ENCODE data around the gene TLE7. TPM values are rescaled to one million over a fixed set of nuclear protein-coding genes. Genes with fewer than 3 reads are reported as not detected.

TLE7 gene
- total RNA-seq, 6 donors from 2014 or later = not detected

GRCh38 chr16:71426069-71426879 is 15.6 kb downstream of the TLE7 start:
- 4 to 5% methylated on average over 31 to 41 of the region's 48 CpGs for WGBS, 2 donors
- ATAC-seq (ENCODE audit: low FRiP score in 2 of 2) (peak in 1 of 2 donors; percentile 7), DNase-seq (peak in 1 of 2 donors; percentile 76)
- TF ChIP-seq EP300 (IDR thresholded peaks at IDR 0.05) (no peak), POLR2AphosphoS5 (IDR thresholded peaks at IDR 0.05) (no peak), POLR2A (IDR thresholded peaks at IDR 0.05) (no peak)
- TF ChIP-seq, protein P1, sequence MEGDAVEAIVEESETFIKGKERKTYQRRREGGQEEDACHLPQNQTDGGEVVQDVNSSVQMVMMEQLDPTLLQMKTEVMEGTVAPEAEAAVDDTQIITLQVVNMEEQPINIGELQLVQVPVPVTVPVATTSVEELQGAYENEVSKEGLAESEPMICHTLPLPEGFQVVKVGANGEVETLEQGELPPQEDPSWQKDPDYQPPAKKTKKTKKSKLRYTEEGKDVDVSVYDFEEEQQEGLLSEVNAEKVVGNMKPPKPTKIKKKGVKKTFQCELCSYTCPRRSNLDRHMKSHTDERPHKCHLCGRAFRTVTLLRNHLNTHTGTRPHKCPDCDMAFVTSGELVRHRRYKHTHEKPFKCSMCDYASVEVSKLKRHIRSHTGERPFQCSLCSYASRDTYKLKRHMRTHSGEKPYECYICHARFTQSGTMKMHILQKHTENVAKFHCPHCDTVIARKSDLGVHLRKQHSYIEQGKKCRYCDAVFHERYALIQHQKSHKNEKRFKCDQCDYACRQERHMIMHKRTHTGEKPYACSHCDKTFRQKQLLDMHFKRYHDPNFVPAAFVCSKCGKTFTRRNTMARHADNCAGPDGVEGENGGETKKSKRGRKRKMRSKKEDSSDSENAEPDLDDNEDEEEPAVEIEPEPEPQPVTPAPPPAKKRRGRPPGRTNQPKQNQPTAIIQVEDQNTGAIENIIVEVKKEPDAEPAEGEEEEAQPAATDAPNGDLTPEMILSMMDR (IDR thresholded peaks at IDR 0.05) = no peak
- no peak overlapping the region for H3K27ac ChIP-seq
- H3K4me3 ChIP-seq = peak overlapping the region in 1 of 4 donors; percentile 36
- H3K36me3 ChIP-seq = no peaks in the 10 kb centered on the region
- H3K4me1 ChIP-seq = peaks cover 0 to 9% (median 0%) of the 10 kb centered on the region in 4 donors
- H3K27me3 ChIP-seq = peaks cover 0 to 7% (median 3%) of the 10 kb centered on the region in 4 donors
- no peaks in the 10 kb centered on the region for H3K9me3 ChIP-seq

DNA sequence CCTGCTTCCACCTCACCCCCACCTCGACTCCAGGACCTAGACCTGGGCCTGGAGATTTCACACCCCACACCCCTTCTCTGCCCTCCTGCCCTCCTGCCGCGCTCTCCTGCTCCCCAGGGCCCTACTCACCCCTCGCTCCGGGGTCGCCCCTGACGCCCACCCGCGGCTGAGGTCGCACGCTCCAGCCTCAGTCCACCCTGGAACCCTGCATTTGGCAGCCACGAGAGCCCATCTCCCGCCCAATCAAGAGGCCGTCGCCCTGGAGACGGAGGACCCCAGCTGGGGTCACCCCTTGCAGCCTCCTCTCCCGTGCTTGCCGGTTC is 16.1 kb downstream of the TLE7 start:
- Histone ChIP-seq H3K4me1 (peaks cover 0 to 9% (median 0%) of the 10 kb centered on the region in 4 donors), H3K36me3 (no peaks in the 10 kb centered on the region), H3K4me3 (peak overlapping the region in 1 of 4 donors; percentile 36), H3K27ac (no peak overlapping the region), H3K27me3 (peaks cover 0 to 7% (median 3%) of the 10 kb centered on the region in 4 donors), H3K9me3 (no peaks in the 10 kb centered on the region)
- peak in 1 of 2 donors; percentile 7 for ATAC-seq (ENCODE audit: low FRiP score in 2 of 2)
- TF ChIP-seq, protein P1 (IDR thresholded peaks at IDR 0.05) = no peak
- TF ChIP-seq POLR2AphosphoS5 (IDR thresholded peaks at IDR 0.05) (no peak), POLR2A (IDR thresholded peaks at IDR 0.05) (no peak), EP300 (IDR thresholded peaks at IDR 0.05) (no peak)
- no peak for DNase-seq
- 13 to 19% methylated on average over 16 of the region's 18 CpGs for WGBS, 2 donors

- WGBS, 2 donors = 65 to 71% methylated on average over 4 to 6 of the region's 6 CpGs
- Histone ChIP-seq H3K4me1 (peaks cover 0 to 9% (median 0%) of the 10 kb centered on the region in 4 donors), H3K9me3 (no peaks in the 10 kb centered on the region), H3K27ac (no peak overlapping the region), H3K36me3 (no peaks in the 10 kb centered on the region), H3K27me3 (peaks cover 0 to 7% (median 3%) of the 10 kb centered on the region in 4 donors), H3K4me3 (no peak overlapping the region)
- TF ChIP-seq POLR2A (IDR thresholded peaks at IDR 0.05) (no peak), EP300 (IDR thresholded peaks at IDR 0.05) (no peak), POLR2AphosphoS5 (IDR thresholded peaks at IDR 0.05) (no peak)
- TF ChIP-seq, protein P1 (IDR thresholded peaks at IDR 0.05) = no peak
- ATAC-seq (ENCODE audit: low FRiP score in 2 of 2) = no peak
- no peak for DNase-seq
These were observed 17.2 kb downstream of the TLE7 start for GRCh38 chr16:71424626-71425025.

GRCh38 chr16:71423865-71424264 is 18.0 kb downstream of the TLE7 start:
- DNase-seq (no peak), ATAC-seq (ENCODE audit: low FRiP score in 2 of 2) (no peak)
- Histone ChIP-seq H3K4me3 (no peak overlapping the region), H3K9me3 (no peaks in the 10 kb centered on the region), H3K27ac (no peak overlapping the region), H3K27me3 (peaks cover 0 to 7% (median 3%) of the 10 kb centered on the region in 4 donors), H3K36me3 (no peaks in the 10 kb centered on the region), H3K4me1 (peaks cover 0 to 9% (median 0%) of the 10 kb centered on the region in 4 donors)
- TF ChIP-seq POLR2AphosphoS5 (IDR thresholded peaks at IDR 0.05) (no peak), POLR2A (IDR thresholded peaks at IDR 0.05) (no peak), EP300 (IDR thresholded peaks at IDR 0.05) (no peak)
- TF ChIP-seq, protein P1 (IDR thresholded peaks at IDR 0.05) = no peak
- WGBS, 2 donors = 76 to 78% methylated on average over 7 of the region's 7 CpGs
